Measurements from ENCODE around the gene LOXL4.

LOXL4 gene

DNA sequence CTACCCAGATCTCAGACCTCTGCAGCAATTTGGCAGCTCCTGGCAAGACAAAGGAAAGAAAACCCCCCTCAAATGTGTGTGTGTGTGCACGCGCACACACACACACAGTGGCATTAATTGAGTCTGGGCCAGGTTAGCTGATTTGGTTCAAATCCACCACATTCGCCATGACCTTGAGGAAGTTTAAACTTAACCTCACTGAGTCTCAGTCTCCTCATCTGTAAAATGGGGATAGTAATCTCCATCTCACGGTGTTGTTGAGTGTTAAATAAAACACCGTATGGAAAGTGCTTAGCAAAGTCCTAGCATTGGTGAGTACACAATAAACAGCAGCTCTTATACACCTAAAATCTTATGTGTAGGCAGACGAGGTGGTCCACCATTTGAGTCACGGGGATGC lies 4.9 kb downstream of the LOXL4 start:
- DNase-seq = no peak

- no peak for DNase-seq
Measured at GRCh38 chr10:98262571-98262970, 5.4 kb downstream of the LOXL4 start.

DNA sequence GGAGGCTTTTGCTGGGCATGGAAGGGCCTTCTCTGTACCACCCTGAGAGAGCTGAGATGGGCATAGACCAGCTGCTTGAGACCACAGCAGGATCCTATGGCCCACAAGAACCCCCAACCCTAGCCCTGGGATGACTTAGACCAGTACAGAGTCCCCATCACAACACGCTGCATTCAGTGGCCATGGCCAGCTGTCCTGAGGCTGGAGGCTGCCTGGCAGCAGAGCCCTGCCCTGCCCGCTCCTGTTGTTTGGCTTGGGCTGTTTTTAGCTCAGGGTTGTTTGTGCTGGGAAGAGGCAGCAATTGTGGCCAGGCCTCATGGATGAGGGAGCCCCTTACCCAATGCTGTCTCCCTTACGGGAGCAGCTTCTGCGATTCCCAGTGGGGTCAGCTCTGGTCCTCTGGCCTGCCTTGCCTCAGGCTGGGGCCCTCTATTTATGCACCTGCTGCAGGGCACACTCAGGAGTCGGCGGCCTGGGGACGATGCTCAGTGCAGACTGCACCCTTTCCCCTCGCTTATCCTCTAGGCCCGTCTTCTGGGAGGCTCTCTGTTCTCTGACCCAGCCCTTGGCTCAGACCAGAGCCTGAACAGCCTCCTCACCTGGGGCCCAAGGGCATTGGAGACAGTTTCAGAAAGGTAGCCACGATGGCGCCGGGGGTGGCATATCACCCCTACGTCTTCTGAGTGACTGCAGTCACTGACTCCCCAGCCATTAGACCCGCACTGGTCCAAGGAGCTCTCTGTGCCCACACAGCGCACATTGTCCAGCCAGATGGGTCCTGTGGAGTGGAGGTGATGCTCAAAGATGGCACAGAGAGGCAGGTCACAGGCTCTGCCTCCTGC lies 6.3 kb downstream of the LOXL4 start:
- no peak for DNase-seq

GRCh38 chr10:98260752-98261151 lies 7.2 kb downstream of the LOXL4 start:
- DNase-seq = no peak

GRCh38 chr10:98260350-98260749 lies 7.6 kb downstream of the LOXL4 start:
- no peak for DNase-seq

GRCh38 chr10:98259606-98260315 lies 8.2 kb downstream of the LOXL4 start:
- DNase-seq = no peak

DNA sequence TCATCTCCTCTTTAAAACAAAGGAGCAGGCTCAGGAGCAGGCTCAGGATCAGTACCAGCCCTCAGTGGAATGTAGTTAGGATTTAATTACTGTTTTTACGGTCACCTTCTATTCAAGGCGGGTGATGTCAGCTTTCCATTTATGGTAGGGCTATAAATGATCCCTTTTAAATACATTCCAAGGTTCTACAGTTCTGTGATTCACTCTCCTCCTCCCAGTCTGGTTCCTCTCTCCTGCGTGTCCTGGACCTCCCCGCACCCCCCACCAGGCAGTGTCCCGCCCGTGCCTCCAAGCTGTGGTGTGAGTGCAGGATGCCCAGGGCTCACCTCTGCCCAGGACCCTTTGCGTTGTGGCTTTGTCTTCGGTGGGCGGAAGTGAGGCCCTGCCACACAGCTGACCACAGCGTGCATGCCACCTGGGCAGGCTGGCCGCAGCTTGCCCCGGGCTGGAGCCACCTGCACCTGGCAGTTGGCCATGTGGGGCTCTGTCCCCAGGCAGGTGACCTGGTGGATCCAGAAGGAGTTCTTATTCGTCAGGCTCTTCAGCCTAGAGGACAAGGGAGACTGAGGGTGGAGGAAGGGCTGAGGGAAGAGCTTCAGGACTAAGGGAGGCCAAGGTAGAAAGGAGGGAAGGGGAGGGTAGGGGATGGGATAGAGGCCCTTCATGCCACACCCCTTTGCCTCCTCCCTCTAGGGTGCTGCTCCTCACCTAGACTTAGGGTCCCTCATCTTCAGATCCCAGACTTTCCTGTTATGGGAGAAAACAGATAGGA lies 9.1 kb downstream of the LOXL4 start:
- DNase-seq = no peak

DNA sequence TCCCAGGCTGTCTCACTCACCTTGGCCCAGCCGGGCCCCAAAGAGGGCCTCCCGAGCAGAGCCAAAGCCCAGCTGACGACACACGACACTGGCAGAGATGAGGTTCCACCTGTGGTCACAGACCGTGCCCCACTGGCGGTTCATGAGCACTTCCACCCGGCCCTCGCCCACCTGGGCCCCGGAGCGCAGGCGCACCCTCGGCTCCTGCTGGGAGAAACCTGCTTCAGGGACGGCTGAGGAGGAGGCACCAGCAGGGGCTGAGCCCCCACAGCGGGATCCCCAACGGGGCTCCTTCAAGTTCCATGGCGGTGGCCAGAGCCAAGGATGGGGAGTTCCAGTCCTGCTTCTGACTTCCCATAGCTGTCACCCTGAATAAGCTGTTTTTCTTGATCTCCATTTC lies 10.0 kb downstream of the LOXL4 start:
- DNase-seq = no peak

- no peak for DNase-seq
Measured at GRCh38 chr10:98257198-98257597, 10.8 kb downstream of the LOXL4 start.

- DNase-seq = no peak
Measured at GRCh38 chr10:98256692-98257091, 11.3 kb downstream of the LOXL4 start.

DNA sequence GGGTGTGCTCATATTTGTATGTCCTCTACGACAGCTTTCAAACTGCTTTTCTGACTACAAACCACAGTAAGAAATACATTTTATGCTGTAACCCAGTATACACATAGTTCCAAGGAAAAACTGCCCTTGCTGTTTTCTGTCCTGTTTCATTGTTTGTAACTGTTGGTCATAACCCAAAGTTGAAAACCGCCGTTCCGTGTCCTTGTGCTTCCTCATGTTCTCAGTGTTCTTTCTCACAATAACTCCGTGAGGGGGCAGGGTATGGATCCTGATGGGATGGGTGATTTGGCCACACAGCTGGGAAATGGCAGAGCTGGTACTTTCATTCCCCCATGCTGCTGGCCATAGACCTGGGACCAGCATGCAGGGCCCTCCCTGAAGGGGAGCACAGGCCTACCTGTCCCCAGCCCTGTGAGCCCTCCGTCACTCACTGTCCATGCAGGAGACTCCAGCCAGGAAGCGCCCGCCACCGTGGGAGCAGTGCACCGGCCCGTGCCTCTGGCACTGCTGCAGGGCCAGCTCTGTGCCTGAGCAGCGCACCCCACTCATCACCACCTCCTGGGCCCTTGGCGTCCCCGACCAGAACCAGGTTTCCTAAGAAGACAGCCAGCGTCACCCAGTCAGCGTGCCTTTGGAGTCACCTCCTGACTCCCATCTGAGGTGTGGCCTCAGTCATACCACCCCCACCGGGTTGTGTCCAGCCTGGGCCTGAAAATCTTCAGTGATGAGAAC lies 12.7 kb downstream of the LOXL4 start:
- no peak for DNase-seq

DNA sequence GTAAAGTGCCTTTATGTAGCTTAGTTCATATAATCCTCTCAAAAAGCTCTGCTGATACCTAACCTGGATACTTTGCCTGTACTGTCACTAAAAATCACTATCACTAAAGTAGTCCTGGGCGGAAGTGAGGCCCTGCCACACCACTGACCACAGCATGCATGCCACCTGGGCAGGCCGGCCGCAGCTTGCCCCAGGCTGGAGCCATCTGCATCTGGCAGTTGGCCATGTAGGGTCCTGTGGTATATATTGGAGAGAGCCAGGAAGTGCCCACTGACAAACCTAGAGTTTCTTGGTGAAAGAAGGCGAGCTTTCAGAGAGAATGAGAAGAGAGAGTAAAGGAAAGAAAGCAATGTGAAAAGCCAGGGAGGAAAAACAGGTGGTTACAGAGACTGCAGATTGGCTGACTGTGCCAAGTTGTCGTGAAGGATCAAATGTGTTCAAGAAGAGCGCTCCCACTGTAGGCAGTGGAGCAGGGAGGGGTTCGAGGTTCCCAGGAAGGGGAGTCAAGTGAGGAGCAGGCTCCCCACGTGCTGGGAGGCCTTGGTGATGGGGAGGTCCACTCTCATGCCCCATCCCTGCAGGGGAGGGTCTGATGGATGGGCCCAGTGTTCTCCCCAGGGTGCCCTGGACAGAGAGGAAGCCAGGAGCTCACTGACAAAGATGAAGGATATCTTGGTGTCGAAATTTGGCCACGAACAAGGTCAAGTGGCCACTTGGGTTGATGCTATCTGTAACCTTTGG lies 13.6 kb downstream of the LOXL4 start:
- DNase-seq = no peak

DNA sequence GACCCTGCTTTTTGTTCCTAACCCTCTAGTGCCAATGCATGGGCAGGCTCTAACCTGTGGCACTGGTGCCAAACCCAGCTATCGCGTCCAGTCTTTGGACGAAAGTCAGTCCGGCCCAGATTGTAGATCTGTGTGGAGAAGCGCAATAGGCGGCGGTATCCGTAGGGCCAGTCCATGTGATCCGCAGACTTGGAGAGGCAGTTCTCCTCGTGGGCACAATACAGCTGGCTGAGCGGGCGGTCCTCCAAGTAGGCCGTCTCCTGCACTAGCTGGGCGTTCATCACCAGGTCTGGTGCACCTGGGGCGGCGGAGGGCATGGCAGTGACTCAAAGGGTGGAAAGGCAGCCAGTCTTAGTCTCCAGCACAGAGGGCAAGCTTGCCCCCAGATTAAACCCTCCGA lies 14.5 kb downstream of the LOXL4 start:
- DNase-seq = no peak

DNA sequence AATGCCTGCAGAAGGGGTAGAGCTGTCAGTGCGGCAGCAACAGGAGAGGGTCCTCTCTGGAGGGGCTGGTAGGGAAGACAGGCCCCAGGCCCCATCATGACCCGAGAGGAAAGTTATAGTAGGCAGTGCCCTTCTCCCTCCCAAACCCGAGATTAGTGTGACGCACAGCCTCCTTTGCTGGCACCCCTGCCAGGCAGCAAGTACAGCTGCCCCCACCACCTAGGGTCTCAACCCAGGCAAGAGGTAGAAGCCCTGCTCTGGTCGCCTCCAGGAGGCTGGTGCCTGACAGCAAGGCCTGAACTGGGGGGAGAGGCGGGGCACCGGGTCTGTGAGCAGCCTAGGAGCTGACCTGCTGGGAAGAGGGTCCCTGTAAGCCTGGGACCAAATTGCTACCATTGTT lies 15.5 kb downstream of the LOXL4 start:
- no peak for DNase-seq

- no peak for DNase-seq
Measured at GRCh38 chr10:98251399-98251798, 16.6 kb downstream of the LOXL4 start.

- DNase-seq = no peak
Measured at GRCh38 chr10:98249134-98249533, 18.9 kb downstream of the LOXL4 start.

DNA sequence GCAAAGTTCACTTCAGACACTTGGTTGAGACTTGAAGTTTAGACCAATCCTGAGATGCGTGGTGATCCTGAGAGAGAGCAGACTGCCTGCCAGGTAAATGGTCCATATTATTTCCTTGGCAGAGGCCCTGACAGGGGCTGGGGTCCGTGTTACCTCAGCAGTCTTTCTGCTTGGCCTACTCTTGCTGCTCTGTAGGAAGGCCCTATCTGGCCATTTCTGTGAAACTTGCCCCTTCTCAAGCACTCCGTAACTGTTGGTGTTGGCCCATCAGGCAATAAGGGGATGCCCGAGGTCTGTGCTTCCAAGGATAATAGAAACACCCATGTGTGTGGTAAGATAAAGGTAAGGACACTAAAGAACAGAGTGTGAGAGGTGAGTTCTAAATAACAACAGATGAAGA lies 20.0 kb downstream of the LOXL4 start:
- DNase-seq = no peak

DNA sequence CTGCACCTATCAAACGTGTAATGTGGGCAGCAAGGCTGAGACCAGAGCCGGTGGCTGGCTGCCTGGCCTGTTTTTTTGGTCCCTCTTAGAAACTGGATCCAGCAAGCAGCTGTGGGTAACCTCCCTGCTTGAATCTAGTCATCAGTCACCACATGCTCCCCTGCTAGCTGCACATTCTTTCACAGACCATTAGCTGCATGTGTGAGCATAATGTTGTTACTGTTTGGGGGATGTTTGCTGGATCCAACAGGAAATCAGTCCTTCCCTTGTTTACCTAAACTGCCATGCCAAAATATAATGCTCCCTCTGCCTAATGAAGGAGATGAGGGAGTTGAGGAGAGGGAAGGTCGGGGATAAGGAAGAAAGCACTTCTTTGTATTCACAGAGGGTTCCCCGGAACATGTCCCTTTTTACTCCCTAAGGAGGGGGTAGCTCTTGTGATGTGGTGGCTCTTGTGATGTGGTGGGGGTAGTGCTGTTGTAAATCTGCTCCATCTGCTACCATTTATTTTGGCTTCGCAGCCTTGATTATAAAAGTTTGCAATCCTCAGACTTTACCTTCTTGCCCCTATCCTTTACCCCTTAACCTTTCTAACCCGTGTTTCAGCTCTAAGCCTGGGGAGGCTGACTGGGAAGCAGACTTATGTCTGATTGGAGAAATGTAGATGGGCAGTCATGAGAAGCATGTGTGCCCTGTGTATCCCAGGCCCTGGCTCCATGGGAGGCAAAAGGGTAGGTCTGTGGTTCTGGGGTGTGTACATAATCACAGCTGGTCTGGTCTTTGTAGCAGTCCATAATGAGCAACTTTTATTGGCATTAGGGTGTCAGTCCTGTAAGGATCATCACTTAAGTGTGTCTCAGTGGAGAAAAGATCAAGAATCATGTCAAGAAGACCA lies 20.8 kb downstream of the LOXL4 start:
- DNase-seq = no peak

DNA sequence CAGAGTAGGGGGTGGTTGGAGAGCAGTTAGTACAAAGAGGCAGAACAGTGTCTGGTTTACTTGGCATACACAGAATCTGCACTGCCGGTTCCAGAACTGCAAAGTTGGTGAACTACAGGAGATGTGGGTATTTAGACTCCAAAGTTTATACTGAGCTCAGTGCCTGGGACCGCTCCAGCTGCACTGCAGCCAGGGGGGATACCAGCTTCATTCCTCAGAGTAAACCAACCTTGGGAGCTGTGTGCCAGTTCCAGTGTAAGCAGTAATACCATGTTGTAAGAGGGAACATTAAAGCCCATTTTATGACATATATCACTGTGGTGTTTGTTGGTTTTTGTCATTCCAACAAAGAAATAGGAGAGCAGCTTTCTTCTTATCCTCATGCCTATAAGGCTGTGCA lies 23.4 kb downstream of the LOXL4 start:
- DNase-seq = no peak

DNA sequence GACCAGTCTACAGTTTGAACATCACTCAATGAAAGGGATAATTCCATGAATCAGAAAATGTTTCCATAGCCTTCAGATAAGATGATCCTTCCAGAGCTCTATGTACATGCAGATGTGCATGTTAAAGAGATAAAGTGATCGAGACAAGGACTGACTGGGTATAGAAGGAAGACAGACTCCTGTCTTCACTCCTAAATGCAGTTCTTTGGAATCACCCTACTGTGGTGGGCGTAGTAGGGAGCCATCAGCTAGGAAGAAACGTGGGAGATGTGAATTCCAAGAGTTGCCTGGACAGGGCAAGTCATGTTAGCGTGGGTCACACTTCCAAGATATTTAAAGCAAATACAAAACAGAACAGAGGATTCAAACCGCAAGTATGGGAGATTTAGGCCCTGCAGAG lies 23.9 kb downstream of the LOXL4 start:
- no peak for DNase-seq

DNA sequence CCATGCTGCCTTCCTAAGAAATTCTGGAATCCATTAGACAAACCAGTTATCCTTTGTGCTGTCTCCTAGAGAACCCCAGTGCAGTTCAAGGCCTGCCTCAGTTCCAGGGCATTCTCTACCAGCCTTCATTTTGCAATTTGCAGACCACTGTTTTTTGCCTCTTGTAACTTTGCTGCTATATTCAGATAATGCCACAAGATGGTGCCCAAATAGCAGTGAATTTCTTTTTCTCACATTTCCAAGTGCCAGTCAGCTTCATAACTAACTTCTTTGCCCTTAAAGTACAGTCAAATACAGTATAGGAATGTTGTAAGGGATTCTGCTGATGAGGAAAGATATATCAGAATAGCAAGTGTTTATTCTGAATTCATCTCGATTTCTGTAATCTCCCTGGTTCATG lies 25.2 kb downstream of the LOXL4 start:
- no peak for DNase-seq
